ENCODE data around the gene PCDH17. TPM values are rescaled to one million over a fixed set of nuclear protein-coding genes. Genes with fewer than 3 reads are reported as not detected.

PCDH17 gene
- total RNA-seq, 1 donor from 2014 or later = 51.8 TPM

DNA sequence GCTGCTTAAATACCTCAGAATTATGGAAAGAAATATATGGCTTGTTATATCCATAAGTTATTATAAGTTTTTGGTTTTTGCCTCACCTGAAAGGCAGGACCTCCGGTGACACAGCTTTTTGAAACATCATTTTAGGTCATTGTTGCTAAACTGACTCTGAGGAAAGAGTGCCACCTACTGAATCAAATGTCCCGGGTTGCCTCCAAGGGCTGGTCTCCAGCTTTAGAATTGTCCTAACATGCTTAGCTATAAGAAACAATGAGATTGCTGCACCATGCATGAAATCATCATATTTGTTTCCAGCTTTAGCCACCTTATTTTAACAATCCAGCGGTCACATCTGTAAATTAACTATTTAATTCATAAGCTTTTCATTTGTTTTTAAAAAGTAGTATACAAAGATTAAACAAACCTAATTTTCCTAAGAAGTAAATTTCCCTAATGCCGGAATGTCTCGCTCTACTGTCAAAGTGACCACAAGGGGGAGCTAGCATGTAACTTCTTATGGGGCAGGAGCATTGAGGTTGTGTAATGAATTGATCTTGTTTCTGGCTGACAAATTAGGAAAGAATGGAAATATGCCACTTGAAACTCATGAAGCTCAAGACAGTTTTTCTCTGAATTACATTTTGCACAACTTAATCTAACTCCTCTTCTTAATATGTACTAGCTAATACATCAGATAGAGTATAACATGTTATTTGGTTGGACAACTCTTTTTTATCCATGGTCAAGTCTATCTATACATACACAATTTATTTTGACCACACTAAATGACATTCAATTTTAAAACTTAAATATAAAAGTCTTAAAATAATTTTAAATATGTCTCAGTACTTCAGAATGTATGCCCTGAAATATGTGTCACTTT, 6.7 kb upstream of the PCDH17 start:
- DNase-seq = peak; percentile 43
- TF ChIP-seq, protein P1, sequence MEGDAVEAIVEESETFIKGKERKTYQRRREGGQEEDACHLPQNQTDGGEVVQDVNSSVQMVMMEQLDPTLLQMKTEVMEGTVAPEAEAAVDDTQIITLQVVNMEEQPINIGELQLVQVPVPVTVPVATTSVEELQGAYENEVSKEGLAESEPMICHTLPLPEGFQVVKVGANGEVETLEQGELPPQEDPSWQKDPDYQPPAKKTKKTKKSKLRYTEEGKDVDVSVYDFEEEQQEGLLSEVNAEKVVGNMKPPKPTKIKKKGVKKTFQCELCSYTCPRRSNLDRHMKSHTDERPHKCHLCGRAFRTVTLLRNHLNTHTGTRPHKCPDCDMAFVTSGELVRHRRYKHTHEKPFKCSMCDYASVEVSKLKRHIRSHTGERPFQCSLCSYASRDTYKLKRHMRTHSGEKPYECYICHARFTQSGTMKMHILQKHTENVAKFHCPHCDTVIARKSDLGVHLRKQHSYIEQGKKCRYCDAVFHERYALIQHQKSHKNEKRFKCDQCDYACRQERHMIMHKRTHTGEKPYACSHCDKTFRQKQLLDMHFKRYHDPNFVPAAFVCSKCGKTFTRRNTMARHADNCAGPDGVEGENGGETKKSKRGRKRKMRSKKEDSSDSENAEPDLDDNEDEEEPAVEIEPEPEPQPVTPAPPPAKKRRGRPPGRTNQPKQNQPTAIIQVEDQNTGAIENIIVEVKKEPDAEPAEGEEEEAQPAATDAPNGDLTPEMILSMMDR (IDR thresholded peaks at IDR 0.05; ENCODE audit: partially characterized antibody, unreplicated experiment) = peak; percentile 98
- no peak overlapping the region for H3K4me3 Mint-ChIP-seq (ENCODE audit: unreplicated experiment)
- H3K27me3 Mint-ChIP-seq (ENCODE audit: unreplicated experiment) = peaks cover 5% of the 10 kb centered on the region
- peaks cover 2% of the 10 kb centered on the region for H3K9me3 Mint-ChIP-seq (ENCODE audit: unreplicated experiment)
- peaks cover 6% of the 10 kb centered on the region for H3K4me1 Mint-ChIP-seq (ENCODE audit: low read depth, unreplicated experiment)
- no peak overlapping the region for H3K27ac Mint-ChIP-seq (ENCODE audit: unreplicated experiment)
- no peaks in the 10 kb centered on the region for H3K36me3 Mint-ChIP-seq (ENCODE audit: unreplicated experiment)

DNA sequence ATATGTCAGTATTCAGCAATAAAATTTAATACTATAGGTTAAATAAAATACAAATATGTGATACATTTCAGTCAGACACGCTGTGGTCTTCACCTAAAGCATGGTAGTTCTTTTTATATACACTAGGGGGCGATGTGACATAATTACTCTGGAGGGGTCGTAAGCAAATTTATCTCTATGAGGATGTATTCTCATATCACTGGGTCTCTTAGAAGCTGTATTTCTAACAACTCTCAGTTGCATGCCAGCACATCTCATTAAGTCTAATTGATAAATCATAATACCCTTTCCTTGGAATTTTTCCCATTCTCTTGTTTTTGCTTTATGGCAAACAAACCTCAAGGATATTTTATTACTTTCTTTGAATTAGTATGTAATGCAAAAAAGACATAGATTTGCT, 3.9 kb upstream of the PCDH17 start:
- Mint-ChIP-seq H3K4me3 (ENCODE audit: unreplicated experiment) (no peak overlapping the region), H3K4me1 (ENCODE audit: low read depth, unreplicated experiment) (peaks cover 6% of the 10 kb centered on the region)
- DNase-seq = no peak

DNA sequence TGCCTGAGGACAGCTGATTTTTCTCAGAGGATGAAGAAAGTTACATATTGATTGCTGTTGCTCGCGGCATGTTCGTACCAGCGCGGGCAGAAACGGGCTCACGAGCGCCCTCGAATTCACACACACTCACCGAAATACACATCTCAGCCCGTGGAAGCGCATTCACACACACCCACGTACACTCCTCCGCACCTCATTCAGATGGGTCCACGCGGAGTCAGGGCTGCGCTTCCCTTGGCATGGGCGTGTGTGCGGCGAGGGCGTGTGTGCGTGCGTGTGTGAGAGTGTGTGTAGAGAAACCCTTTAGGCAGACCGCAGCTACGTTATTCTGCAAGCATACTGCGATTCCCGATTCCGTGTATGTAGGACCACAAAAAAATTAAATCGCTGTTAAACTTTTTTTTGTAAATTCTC, 2.1 kb upstream of the PCDH17 start:
- H3K27me3 Mint-ChIP-seq (ENCODE audit: unreplicated experiment) = peaks cover 38% of the 10 kb centered on the region
- TF ChIP-seq, protein P1 (IDR thresholded peaks at IDR 0.05; ENCODE audit: partially characterized antibody, unreplicated experiment) = no peak

More for the DNA sequence above, 3.9 kb upstream of the PCDH17 start:
- peaks cover 28% of the 10 kb centered on the region for H3K27me3 Mint-ChIP-seq (ENCODE audit: unreplicated experiment)
- H3K36me3 Mint-ChIP-seq (ENCODE audit: unreplicated experiment) = no peaks in the 10 kb centered on the region
- peaks cover 26% of the 10 kb centered on the region for H3K9me3 Mint-ChIP-seq (ENCODE audit: unreplicated experiment)
- TF ChIP-seq, protein P1 (IDR thresholded peaks at IDR 0.05; ENCODE audit: partially characterized antibody, unreplicated experiment) = peak; percentile 97
- H3K27ac Mint-ChIP-seq (ENCODE audit: unreplicated experiment) = no peak overlapping the region

DNA sequence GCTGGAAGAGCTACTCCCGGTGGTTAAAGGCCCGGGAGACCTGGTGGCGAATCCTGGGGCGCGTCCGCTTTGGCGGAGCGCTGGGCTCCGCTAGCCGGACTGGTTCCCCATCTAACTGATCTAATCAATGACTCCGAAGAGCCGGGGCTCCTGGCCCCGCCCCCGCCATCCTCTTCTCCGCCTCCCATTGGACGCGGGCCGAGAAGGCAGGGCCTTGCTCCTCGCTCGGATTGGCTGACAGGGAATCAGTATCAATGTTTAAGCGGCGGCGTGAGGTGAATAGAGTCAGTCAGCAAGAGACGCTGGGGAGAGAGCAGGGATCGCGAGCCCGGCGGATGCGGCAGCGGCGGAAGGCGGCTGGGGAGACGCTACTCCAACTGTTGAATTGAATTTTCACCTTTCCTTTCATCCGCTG, 1.7 kb upstream of the PCDH17 start:
- Mint-ChIP-seq H3K36me3 (ENCODE audit: unreplicated experiment) (peaks cover 6% of the 10 kb centered on the region), H3K27ac (ENCODE audit: unreplicated experiment) (peak overlapping the region; percentile 83), H3K4me3 (ENCODE audit: unreplicated experiment) (peak overlapping the region; percentile 95), H3K9me3 (ENCODE audit: unreplicated experiment) (peaks cover 37% of the 10 kb centered on the region), H3K27me3 (ENCODE audit: unreplicated experiment) (peaks cover 40% of the 10 kb centered on the region), H3K4me1 (ENCODE audit: low read depth, unreplicated experiment) (peaks cover 12% of the 10 kb centered on the region)
- TF ChIP-seq, protein P1 (IDR thresholded peaks at IDR 0.05; ENCODE audit: partially characterized antibody, unreplicated experiment) = no peak
- DNase-seq = peak; percentile 97

More for the DNA sequence above, 2.1 kb upstream of the PCDH17 start:
- peak overlapping the region; percentile 95 for H3K4me3 Mint-ChIP-seq (ENCODE audit: unreplicated experiment)
- DNase-seq = no peak
- peaks cover 36% of the 10 kb centered on the region for H3K9me3 Mint-ChIP-seq (ENCODE audit: unreplicated experiment)
- peaks cover 4% of the 10 kb centered on the region for H3K36me3 Mint-ChIP-seq (ENCODE audit: unreplicated experiment)
- peak overlapping the region; percentile 83 for H3K27ac Mint-ChIP-seq (ENCODE audit: unreplicated experiment)
- H3K4me1 Mint-ChIP-seq (ENCODE audit: low read depth, unreplicated experiment) = peaks cover 10% of the 10 kb centered on the region
